ENCODE data around the gene RNF151.
A peak's percentile ranks its signal among the peaks of the same experiment; 100 is the strongest.

RNF151 gene

GRCh38 chr16:2016407-2016922 lies 49.8 kb downstream of the RNF151 start:
- no peak overlapping the region for H3K4me3 ChIP-seq (replicated peaks in 1 of 2; ENCODE audit: low read depth in 2 of 2, low read length in 2 of 2)
- TF ChIP-seq CTCF (IDR thresholded peaks at IDR 0.05; ENCODE audit: low read depth, low read length) = peak; percentile 47
- DNase-seq (ENCODE audit: low read depth in 2 of 2) = no peak

Data from cardiac fibroblast (primary cell).